H1 (cell line): ENCODE measurements around the gene TMEM117. TPM values are rescaled to one million over a fixed set of nuclear protein-coding genes. Genes with fewer than 3 reads are reported as not detected.

ENCODE experiments used
- KDM4A ChIP-seq: IDR thresholded peaks from one replicate; pipeline ENCODE4 v1.7.1; 2012; ENCODE audit warnings: low read depth, mild to moderate bottlenecking, moderate library complexity, low read length, inconsistent platforms; ENCODE audit not compliant: severe bottlenecking
- NRF1 ChIP-seq: IDR thresholded peaks from 2 replicates; pipeline ENCODE4 v1.6.1; 2011; ENCODE audit warnings: mild to moderate bottlenecking, low read depth, low read length, improper control_type of control experiment
- SP2 ChIP-seq: IDR thresholded peaks from 2 replicates; pipeline ENCODE4 v1.6.1; 2012; ENCODE audit warnings: mild to moderate bottlenecking, low read length, inconsistent platforms
- TCF12 ChIP-seq: IDR thresholded peaks from 2 replicates; pipeline ENCODE4 v1.6.1; 2011; ENCODE audit warnings: low read depth, mild to moderate bottlenecking, low read length
- polyA plus RNA-seq, 7 experiments: library from polyadenylated mRNA; depleted of rRNA in 3 of 7; stranded (reverse) in 5 of 7; unstranded in 2 of 7; fragments of >200 nt in 5 of 7; fragments of 200-250 nt in 2 of 7; gene quantifications; 1 replicate in 5 of 7; 2 replicates in 1 of 7; 4 replicates in 1 of 7; pipeline versions ENCODE4 v1.2.1 to v1.2.3, GENCODE V29; 2011 to 2013; ENCODE audit warnings: missing spikeins in 2 of 7, mixed read lengths in 2 of 7
- total RNA-seq: library from RNA; stranded (reverse); fragmentation: NEBNext Ultra II Directional; extraction: Animal tissue kit (Norgen Biotek cat#: 25700); gene quantifications from 2 replicates; pipeline ENCODE4 v1.2.1, GENCODE V29; 2021

Gene TMEM117
- total and polyA plus RNA-seq, 2 of the 8 experiments (the other 6 are each of a cell fraction or from before 2014, with no cell fraction given): 0.80 to 1.4 TPM

DNA sequence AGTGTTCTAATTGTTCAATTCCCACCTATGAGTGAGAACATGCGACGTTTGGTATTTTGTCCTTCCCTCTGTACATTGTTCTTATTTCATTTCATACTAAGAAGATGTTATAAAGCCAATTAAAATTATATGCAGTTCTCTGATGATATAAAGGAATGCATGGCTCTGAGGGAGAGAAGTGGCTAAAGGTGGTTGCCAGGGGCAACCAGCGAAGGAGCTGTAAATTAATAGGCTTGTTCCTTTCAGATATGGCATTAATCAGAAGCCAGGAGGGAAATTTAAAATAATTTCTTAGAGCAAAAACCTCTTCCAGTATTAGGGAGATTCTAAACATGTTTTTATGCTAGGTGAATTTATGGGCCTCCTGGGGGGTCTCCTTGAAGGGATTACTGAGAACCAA lies 227.8 kb downstream of the TMEM117 start (continued):
- TF ChIP-seq KDM4A: no peak
- no peak for TF ChIP-seq TCF12
- no peak for TF ChIP-seq SP2
- TF ChIP-seq NRF1: no peak
